GM18526 (cell line): ENCODE results near the gene FBXL3.

ENCODE experiments used
- POLR2A ChIP-seq: IDR thresholded peaks from 3 replicates; pipeline ENCODE4 v1.6.1; 2011; ENCODE audit not compliant: insufficient read length; ENCODE audit errors: extremely low read depth

The FBXL3 gene

DNA sequence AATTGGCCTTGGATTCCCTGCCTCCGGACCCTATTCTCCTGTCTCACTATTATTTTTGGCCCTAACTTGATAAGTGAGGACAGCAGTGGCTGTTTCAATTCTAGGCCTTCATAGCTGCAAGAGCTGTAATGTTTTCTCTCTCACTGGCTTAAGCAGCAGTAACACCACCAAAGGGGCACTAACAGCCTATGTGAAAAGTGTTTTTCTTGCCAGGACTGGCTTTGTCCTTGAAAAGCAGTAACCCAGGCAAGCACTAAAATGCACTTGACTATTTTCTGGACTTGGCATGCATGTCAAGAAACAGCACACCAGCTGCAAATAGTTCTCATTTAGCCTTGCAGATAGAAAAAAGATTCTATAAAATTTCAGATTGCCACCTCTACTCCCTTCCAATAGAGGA is 9.3 kb upstream of the FBXL3 start:
- no peak for TF ChIP-seq POLR2A

DNA sequence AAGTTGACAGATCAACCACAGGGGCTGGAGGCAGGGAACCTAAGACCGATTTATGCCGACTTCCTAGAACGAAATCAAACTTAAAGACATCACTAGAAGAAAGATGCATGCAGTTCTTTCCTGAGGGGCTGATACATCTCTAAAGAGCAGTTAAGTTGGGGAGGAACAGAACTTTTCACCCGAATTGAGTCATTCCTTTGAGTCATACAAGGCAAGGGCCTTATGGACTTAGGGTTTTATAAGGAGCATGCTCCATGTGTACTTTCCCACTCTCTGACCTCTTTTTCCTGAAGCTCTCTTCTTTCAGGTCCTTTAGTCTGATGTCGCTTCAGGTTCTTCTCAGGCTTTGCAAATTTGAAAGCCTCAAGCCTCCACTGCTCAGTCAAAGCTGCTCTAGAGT is 7.9 kb upstream of the FBXL3 start:
- no peak for TF ChIP-seq POLR2A

DNA sequence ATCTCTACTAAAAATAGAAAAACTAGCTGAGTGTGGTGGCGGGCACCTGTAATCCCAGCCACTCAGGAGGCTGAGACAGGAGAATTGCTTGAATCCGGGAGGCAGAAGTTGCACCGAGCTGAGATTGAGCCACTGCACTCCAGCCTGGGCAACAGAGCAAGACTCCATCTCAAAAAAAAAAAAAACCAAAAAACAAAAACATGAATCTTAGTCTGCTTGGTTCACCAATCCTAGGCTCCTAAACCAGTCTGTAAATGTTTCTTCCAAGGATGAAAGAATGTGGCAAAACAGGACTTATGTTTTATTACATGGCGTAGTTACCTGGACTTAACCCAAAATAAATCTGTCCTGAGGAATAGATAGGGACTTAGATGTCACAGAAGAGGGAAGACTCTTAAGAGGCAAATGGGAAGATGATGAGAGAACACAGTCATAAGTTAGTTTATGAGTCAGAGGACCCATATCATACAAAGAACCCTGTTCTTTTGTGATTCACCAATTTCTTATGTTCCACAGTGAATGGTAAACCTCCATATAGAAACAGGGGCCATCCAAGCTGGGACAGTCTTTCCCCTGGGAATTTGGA is 6.9 kb upstream of the FBXL3 start:
- TF ChIP-seq POLR2A = no peak

DNA sequence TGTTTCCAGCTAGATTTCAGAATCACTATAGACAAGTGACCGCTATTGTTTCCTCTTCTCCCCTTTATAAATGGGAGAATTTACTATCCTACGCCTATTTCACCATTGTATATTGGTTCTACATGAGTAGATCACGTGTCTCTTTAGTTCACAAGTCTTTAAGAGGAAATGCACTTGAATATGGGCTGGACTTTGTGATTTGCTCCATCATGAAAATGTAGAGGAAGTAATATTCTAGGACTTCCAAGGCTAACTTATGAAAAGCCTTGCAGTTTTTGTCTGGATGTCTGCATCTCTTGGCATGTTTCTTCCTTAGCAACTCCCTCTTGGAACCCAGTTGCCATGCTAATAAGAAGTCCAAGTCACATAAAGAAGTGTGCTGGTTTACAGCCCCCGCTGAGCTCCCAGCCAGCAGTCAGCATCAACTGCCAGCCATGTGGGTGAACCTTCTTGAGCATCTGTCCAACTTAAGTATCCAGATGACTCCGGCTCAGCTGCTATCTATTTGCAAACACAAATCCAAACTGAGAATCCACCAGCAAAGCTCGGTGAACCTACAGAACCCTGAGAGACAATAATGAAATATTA is 4.8 kb upstream of the FBXL3 start:
- TF ChIP-seq POLR2A = no peak

DNA sequence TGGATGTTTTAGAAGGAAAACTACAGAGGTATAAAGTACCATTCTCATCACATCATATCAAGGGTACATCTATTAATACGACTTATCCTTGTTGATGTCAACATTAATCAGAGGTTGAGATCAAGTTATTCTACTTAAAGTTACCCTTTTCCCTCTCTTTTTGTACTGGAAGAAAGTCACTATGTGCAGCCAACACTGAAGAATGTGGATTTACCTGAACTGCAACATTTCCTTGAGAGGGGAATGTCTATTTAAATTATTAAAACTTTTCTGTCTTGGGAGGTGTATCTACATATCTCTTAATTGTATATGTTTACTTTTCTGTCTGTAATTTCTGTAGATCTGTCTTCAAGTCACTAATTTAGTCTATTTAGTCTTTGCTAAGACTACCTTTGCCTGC is 2.5 kb upstream of the FBXL3 start:
- no peak for TF ChIP-seq POLR2A

DNA sequence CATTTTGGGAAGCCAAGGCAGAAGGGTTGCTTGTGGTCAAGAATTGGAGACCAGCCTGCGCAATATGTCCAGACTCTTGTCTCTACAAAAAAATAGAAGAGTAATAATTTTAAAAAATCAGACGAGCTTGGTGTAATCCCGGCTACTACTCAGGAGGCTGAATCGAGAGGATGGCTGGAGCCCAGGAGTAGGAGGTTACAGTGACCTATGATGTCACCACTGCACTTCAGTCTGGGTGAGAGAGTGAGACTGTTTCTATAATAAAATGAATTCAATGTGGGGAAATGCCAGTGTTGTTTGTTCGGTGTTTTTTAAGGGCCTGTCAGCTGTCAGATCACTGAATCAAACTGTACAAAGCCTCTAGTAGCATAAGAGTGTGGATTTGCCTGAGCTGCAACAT is 1.2 kb upstream of the FBXL3 start:
- TF ChIP-seq POLR2A = no peak

DNA sequence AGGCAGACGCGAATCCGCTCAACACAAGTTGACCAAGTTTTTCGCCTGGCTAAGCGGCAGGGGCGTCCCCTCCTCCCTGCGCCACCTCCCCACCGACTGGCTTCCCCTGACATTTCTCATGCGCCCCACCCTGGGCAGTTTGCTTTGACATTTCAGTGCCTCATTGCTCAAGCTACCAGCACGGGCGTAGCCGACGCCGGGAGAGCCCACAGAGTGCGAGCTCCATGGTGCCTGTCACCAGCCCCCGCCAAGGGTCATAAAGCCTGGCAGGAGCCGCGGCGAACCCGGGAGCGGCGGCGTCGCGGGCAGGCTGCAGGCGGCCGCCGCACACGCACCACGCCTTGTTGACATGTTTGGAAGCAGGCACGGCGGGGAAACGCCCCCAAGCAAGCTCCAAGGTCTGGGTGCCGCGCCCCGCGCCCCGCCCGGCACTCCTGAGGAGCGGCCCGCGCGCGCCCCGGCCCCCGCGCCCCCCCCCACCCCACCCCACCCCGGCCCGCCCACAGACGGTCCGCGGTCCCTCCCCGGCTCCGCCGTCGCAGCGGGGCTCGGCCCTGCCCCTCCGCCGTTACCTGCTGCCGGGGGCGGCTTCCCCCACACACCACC is 601 bp downstream of the FBXL3 start:
- TF ChIP-seq POLR2A = no peak

DNA sequence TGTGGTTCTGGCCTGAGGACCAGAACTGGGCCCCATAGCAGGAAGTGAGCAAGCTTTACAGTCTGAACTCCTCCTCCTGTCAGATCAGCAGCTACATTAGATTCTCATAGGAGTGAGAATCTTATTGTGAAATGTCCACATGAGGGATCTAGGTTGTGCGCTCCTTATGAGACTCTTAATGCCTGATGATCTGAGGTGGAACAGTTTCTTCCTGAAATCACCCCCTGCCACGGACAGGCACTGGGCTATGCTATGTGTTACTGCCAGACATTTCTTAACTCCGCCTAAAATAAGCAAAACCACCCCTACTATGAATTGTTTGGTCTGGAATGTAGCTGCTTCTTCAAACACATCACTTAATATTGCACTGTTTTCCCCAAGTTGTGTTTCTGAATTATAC is 4.6 kb downstream of the FBXL3 start:
- TF ChIP-seq POLR2A = no peak

DNA sequence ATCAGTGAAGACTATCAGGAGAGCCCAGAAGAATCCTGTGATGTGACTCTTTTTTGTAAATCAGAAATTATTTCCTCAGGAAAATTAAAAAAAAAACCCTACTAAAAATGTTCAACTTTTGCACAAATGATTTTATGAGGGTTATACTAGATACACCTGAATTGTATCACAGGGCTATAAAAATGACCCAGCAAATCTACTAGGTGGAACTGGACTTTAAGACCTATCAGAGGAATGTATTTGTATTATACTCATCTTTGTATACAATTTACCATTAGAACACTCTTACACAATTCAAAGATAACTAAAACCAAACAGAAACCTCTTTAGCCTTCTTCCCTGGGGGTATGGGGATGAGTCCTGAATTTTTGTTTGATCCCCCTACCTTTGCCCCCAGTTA is 7.2 kb downstream of the FBXL3 start:
- no peak for TF ChIP-seq POLR2A

DNA sequence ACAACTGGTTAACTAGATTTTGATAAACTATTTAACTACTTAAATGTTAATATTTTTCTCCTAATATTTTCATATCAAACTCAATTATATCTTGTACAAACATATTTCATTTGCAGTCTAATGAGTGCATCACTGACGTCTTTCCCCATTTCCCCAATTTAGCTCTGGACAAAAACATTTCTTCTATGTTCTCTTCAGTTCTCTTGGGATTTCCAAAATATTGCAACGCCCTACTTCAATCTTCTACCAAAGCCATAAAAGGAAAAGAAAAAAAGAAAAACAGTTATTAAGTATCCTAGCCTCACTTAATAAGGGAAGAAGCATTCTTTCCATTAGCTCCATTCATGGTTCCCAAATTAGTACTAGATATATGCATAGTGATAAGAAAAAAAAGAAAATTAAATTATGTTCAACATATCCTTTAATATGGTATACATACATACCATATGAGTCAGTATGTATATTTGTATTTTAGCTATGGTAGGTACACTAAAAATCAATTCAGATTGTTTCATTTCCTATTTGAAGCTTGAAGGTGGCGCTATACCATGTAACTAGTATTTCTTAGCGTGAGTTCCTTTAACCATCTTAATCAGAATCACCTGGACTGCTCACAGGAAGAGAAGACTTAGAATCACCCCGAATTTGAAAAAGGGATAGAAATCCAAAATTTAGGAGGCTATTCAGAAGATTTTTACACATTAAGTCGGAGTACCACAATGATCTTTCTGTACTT is 9.9 kb downstream of the FBXL3 start:
- TF ChIP-seq POLR2A = no peak

DNA sequence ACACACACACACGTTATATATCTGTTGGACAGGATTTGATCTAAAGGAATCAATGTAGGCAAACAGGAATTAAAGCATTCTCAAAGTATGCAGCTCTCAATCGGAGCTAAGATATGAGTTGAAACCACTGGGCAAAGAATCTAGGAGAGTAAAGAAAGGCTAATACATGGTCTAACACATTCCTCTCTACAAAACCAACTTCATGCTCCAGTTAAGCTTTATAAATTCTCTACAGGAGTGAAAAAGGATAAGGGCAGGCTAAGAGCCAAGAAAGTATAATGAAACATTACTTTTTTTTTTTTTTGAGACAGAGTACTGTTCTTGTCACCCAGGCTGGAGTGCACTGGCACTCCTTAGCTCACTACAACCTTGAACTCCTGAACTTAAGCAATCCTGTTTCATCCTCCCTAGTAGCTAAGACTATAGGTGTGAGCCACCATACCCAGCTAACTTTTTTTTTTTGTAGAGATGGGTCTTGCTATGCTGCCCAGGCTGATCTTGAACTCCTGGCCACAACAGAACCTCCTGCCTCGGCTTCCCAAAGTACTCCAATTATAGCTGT is 10.6 kb downstream of the FBXL3 start:
- TF ChIP-seq POLR2A = no peak

DNA sequence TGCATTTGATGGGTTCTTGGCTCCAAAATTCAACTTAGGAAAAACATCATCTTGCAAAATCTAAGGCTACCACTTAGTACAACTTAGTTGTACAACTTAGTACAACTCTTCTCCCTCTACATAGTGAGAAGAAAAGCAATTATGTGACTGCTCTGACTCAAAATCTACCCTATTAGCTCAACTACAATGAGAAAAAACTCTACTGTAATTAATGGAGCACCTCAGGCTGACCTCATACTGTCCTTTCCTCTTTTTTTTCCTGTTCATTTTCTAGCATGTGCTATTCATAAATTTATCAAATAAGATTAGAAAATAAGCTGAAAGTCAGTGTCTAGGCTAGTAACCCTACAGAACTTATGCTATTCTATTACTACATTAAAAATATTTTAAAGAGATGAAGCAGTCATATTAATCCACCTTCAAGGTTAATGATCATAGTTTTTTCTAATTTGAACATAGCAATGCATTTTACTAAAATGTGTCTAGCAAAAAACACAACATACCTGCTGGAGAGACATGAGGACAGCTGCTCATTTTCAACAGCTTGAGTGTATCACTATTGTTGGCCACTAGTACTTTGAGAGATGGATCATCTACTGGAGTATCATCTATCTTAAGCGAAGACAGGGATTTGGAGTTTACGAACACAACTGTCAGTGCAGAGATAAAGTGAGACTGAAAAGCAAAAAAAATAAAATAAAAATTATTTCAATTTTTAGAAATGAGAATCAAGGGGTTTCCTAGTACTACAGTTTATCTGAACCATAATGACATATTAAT is 11.9 kb downstream of the FBXL3 start:
- TF ChIP-seq POLR2A = no peak

DNA sequence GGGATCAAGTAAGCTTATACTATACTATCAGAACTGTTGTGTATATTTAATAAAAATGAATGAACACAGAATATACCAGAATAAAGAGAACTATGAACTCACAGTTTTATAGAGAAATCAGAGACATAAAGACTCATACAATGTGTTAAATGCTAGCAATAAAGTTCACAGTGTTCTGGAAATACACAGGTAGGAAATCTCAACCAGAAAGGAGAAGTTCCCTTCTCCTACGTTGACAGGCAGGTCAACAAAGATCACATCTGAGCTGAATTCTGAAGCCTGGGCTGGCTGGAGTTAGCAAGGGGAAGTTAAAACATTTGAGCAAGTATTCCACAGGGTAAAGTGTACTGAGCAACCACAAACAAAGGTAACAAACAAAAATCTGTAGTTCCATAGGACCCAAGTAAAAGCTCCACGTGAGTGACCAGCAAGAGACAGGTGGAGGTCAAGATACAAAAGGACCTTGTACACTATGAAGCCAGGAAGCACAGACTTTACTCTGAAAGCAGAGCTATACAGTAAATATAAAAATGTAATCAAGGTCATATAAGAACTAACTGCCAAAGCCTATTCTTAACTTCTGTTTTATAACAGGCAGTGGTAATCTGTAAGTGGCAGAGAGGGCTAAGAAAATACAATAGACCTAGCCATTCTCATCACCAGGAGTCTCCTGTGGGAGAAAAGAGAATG is 13.0 kb downstream of the FBXL3 start:
- no peak for TF ChIP-seq POLR2A

DNA sequence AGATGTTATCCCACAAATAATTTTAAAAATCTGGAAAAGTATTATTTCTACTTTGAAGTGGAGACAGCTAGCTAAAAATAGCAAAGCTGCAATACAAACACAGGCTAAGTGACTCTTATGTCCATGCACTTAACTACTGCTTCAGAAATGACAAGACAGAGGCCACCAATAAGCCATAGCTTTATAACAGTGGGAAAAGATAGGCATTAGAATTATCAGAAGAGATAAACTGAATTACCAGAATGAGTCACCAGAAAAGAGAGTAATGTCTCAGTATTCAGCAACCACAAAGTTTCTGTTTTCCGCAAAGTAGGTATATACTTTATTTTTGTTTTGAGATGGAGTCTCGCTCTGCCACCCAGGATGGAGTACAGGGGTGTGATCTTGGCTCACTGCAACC is 17.9 kb downstream of the FBXL3 start:
- TF ChIP-seq POLR2A = no peak
